ENCODE results near the gene SHISA6.

The SHISA6 gene

DNA sequence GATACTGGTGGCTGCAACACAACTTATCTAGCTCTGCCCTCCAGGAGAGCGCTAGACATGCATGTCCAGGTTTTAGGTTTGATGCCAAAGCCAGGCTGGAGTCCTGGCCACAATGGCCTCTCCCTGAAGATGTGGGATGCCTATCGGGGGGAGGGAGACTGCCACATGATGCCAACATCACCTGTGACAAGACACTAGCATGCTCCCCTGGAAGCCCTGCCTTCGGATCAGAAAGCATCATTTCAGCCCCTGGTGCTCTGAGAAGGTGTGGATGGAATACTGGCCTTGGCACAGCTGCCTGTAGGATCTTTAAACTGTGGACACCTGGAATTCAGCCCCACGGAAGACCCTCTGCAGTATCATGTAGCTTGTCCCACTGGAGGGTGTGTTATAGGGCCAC, 93.5 kb downstream of the SHISA6 start:
- no peak for TF ChIP-seq CTCF (IDR thresholded peaks at IDR 0.05)
- Histone ChIP-seq H3K4me3 (no peak overlapping the region), H3K27ac (no peak overlapping the region)
- DNase-seq (ENCODE audit: low spot score): no peak

GRCh38 chr17:11336290-11336689, 95.3 kb downstream of the SHISA6 start:
- no peak for DNase-seq (ENCODE audit: low spot score)
- Histone ChIP-seq H3K4me3 (no peak overlapping the region), H3K27ac (no peak overlapping the region)
- no peak for TF ChIP-seq CTCF (IDR thresholded peaks at IDR 0.05)

DNA sequence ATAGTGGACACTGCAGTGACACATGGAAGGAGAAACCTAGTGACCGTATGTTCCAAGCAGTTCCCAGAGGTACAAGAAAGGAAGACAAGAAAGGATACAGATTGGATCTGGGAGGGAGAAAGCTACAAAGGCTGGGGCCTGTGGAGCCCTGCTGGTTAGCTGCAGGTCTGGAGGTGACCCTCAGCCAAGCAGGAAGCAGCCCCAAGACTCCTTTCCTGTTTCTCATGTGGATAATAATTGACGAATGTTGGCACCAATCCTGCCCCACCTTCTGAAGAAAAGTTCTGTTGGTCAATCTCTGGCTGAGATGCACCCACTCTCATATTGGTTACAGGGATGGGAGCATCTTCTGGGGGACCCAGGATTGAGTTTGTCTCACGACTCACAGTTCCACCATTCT, 99.8 kb downstream of the SHISA6 start:
- no peak overlapping the region for H3K27ac ChIP-seq
- DNase-seq (ENCODE audit: low spot score): no peak
- TF ChIP-seq CTCF (IDR thresholded peaks at IDR 0.05): no peak
- no peak overlapping the region for H3K4me3 ChIP-seq

- no peak for TF ChIP-seq CTCF (IDR thresholded peaks at IDR 0.05)
- H3K27ac ChIP-seq: no peak overlapping the region
- no peak for DNase-seq (ENCODE audit: low spot score)
- no peak overlapping the region for H3K4me3 ChIP-seq
Observed at GRCh38 chr17:11342138-11342537, 101.1 kb downstream of the SHISA6 start.

DNA sequence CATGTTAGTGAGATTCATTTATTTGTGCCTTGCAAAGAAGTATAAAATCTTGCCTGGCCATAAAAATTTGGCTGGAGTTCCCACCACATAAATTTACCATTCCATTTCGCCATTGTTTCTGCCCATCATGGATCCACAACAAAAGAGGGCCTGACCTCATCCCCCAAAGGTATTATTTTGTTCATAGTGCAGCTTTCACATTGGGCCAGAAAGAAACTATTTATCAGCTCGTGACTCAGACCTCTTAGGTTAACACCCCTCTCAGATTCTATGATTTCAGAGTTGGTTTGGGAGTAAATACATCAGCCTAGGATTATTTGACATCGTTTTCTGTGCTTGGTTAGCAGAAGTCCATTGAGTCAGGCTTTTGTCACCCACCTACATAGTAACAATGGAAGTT, 108.1 kb downstream of the SHISA6 start:
- Histone ChIP-seq H3K27ac (no peak overlapping the region), H3K4me3 (no peak overlapping the region)
- no peak for DNase-seq (ENCODE audit: low spot score)
- TF ChIP-seq CTCF (IDR thresholded peaks at IDR 0.05): no peak

DNA sequence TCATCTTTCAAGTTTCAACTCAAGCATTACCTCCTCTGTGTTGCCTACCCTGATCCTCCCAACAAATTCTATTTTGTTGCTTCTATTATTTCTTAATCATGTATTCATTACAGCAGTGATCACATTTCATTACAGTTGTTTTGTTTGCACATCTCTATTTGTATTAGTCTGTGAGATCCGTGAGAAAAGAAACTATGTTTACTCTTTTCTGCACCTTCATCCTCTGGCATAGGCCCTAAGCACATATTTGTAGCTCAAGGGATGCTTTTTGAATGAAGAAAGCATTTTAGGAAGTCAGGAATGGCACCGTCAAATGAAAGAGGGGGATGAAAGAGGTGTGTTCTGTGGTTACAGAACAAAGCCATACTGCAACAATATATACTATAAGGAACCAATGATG, 110.5 kb downstream of the SHISA6 start:
- DNase-seq (ENCODE audit: low spot score): no peak
- no peak overlapping the region for H3K27ac ChIP-seq
- no peak overlapping the region for H3K4me3 ChIP-seq
- TF ChIP-seq CTCF (IDR thresholded peaks at IDR 0.05): no peak

- no peak for DNase-seq (ENCODE audit: low spot score)
- H3K27ac ChIP-seq: no peak overlapping the region
- no peak overlapping the region for H3K4me3 ChIP-seq
- TF ChIP-seq CTCF (IDR thresholded peaks at IDR 0.05): no peak
Observed at GRCh38 chr17:11353601-11354000, 112.6 kb downstream of the SHISA6 start.
